Skeletal muscle tissue (tissue), 5 donors: ENCODE measurements around the gene PRKAG1. TPM values are rescaled to one million over a fixed set of nuclear protein-coding genes. Genes with fewer than 3 reads are reported as not detected.

ENCODE experiments used
- H3K27ac ChIP-seq: one replicate; pipeline ENCODE4 v1.7.0; 2013; ENCODE audit warnings: mild to moderate bottlenecking, low read depth, low read length, inconsistent platforms
- H3K27me3 ChIP-seq, 3 donors: one replicate each; pipeline ENCODE4 v1.7.0; 2013; ENCODE audit warnings: low read length in 3 of 3; ENCODE audit not compliant: control insufficient read depth in 3 of 3, insufficient read depth in 3 of 3
- H3K36me3 ChIP-seq, 3 donors: one replicate each; pipeline ENCODE4 v1.7.0; 2013; ENCODE audit warnings: low read length in 3 of 3; ENCODE audit not compliant: control insufficient read depth in 3 of 3, insufficient read depth in 3 of 3
- H3K4me1 ChIP-seq, 3 donors: one replicate each; pipeline ENCODE4 v1.7.0; 2013; ENCODE audit warnings: low read length in 3 of 3, mild to moderate bottlenecking in 3 of 3; ENCODE audit not compliant: control insufficient read depth in 3 of 3, insufficient read depth in 3 of 3
- H3K4me3 ChIP-seq, 3 donors: one replicate each; pipeline ENCODE4 v1.7.0; 2013; ENCODE audit warnings: low read length in 3 of 3
- H3K9ac ChIP-seq, 3 donors: one replicate each; pipeline ENCODE4 v1.7.0; 2013; ENCODE audit warnings: low read length in 3 of 3, mild to moderate bottlenecking in 3 of 3, moderate library complexity in 2 of 3, low read depth in 1 of 3
- H3K9me3 ChIP-seq, 3 donors: one replicate each; pipeline ENCODE4 v1.7.0; 2013; ENCODE audit warnings: low read length in 3 of 3; ENCODE audit not compliant: control insufficient read depth in 3 of 3
- small RNA-seq: library from RNA; depleted of rRNA; stranded (forward); fragments of <200 nt; gene quantifications from one replicate; pipeline ENCODE3, GENCODE V24; 2014
- total RNA-seq: library from RNA; depleted of rRNA; stranded (reverse); fragments of >200 nt; gene quantifications from one replicate; pipeline ENCODE4 v1.2.3, GENCODE V29; 2014
- donor health status: Osteomylitis.

Gene PRKAG1
- total RNA-seq, 1 donor from 2014 or later, result 41.8 TPM

GRCh38 chr12:48957141-48958048 lies 61.2 kb downstream of the PRKAG1 start, which contains the start of gene ARF3:
ARF3 (minus strand) TSS chr12:48957487; CDS start chr12:48941095, 16,392 bp downstream.
- peak within 1 kb of the TSS; percentile 88 to 94 (median 91) for H3K4me3 ChIP-seq
- H3K9me3 ChIP-seq, result no peaks in the 10 kb centered on the region
- H3K27ac ChIP-seq, result peak within 1 kb of the TSS; percentile 83
- peak within 1 kb of the TSS; percentile 79 to 90 (median 90) for H3K9ac ChIP-seq
- peaks cover 0 to 4% (median 3%) of the 10 kb centered on the region in 3 donors for H3K36me3 ChIP-seq
- H3K27me3 ChIP-seq, result peaks cover 0 to 7% (median 6%) of the 10 kb centered on the region in 3 donors
- H3K4me1 ChIP-seq, result peaks cover 15 to 27% (median 15%) of the 10 kb centered on the region in 3 donors

GRCh38 chr12:48956279-48957140 lies 62.1 kb downstream of the PRKAG1 start:
- peak overlapping the region; percentile 83 for H3K27ac ChIP-seq
- H3K4me1 ChIP-seq, result peaks cover 15 to 27% (median 15%) of the 10 kb centered on the region in 3 donors
- peak overlapping the region; percentile 79 to 90 (median 90) for H3K9ac ChIP-seq
- peaks cover 0 to 7% (median 6%) of the 10 kb centered on the region in 3 donors for H3K27me3 ChIP-seq
- no peaks in the 10 kb centered on the region for H3K9me3 ChIP-seq
- peaks cover 0 to 5% (median 3%) of the 10 kb centered on the region in 3 donors for H3K36me3 ChIP-seq
- H3K4me3 ChIP-seq, result peak overlapping the region; percentile 88 to 94 (median 91)

- peak overlapping the region; percentile 83 for H3K27ac ChIP-seq
Observed at GRCh38 chr12:48954841-48955501, 63.6 kb downstream of the PRKAG1 start.

GRCh38 chr12:48954061-48954460 lies 64.5 kb downstream of the PRKAG1 start:
- H3K27ac ChIP-seq, result no peak overlapping the region
- no peak overlapping the region for H3K4me3 ChIP-seq
- H3K9ac ChIP-seq, result no peak overlapping the region
- H3K4me1 ChIP-seq, result peaks cover 15 to 27% (median 15%) of the 10 kb centered on the region in 3 donors
- peaks cover 0 to 5% (median 3%) of the 10 kb centered on the region in 3 donors for H3K36me3 ChIP-seq
- H3K9me3 ChIP-seq, result no peaks in the 10 kb centered on the region
- H3K27me3 ChIP-seq, result no peaks in the 10 kb centered on the region

More at GRCh38 chr12:48954841-48955501, 63.6 kb downstream of the PRKAG1 start:
- H3K4me3 ChIP-seq, result no peak overlapping the region
- H3K27me3 ChIP-seq, result no peaks in the 10 kb centered on the region
- H3K4me1 ChIP-seq, result peaks cover 15 to 27% (median 15%) of the 10 kb centered on the region in 3 donors
- H3K9me3 ChIP-seq, result no peaks in the 10 kb centered on the region
- peaks cover 0 to 5% (median 3%) of the 10 kb centered on the region in 3 donors for H3K36me3 ChIP-seq
- no peak overlapping the region for H3K9ac ChIP-seq

- no peak overlapping the region for H3K4me3 ChIP-seq
- H3K9ac ChIP-seq, result no peak overlapping the region
- H3K36me3 ChIP-seq, result peaks cover 0 to 5% (median 3%) of the 10 kb centered on the region in 3 donors
- no peak overlapping the region for H3K27ac ChIP-seq
- H3K9me3 ChIP-seq, result no peaks in the 10 kb centered on the region
- no peaks in the 10 kb centered on the region for H3K27me3 ChIP-seq
- H3K4me1 ChIP-seq, result peaks cover 10 to 19% (median 11%) of the 10 kb centered on the region in 3 donors
Observed at GRCh38 chr12:48952691-48953090, 65.9 kb downstream of the PRKAG1 start.

Small RNAs within 50 kb of the gene (small RNA-seq; reads per million reads assigned to genes)
- gene RNU6-940P, result not detected

Other genes starting within 250 kb of the PRKAG1 start
- gene ADCY6, start 229.7 kb downstream of the PRKAG1 start, total RNA-seq, result 37.6 TPM
- 4.2 TPM for gene CACNB3, start 200.3 kb downstream of the PRKAG1 start, total RNA-seq
- gene DDX23, start 166.6 kb downstream of the PRKAG1 start, total RNA-seq, result 56.9 TPM
- gene RND1, start 152.9 kb downstream of the PRKAG1 start, total RNA-seq, result under 0.01 TPM
- 5.7 TPM for gene FKBP11, start 93.3 kb downstream of the PRKAG1 start, total RNA-seq
- gene ARF3, start 61.3 kb downstream of the PRKAG1 start, total RNA-seq, result 19.8 TPM
- gene WNT10B, start 47.0 kb downstream of the PRKAG1 start, total RNA-seq, result 0.52 TPM
- not detected for gene WNT1, start 40.5 kb downstream of the PRKAG1 start, total RNA-seq
- 18.8 TPM for gene DDN, start 19.4 kb downstream of the PRKAG1 start, total RNA-seq
- gene KMT2D, start 42.0 kb upstream of the PRKAG1 start, total RNA-seq, result 26.1 TPM
- 0.52 TPM for gene RHEBL1, start 51.2 kb upstream of the PRKAG1 start, total RNA-seq
- gene DHH, start 76.0 kb upstream of the PRKAG1 start, total RNA-seq, result 1.6 TPM
- gene LMBR1L, start 92.1 kb upstream of the PRKAG1 start, total RNA-seq, result 21.4 TPM
- 674 TPM for gene TUBA1B, start 112.6 kb upstream of the PRKAG1 start, total RNA-seq
- gene TUBA1A, start 170.3 kb upstream of the PRKAG1 start, total RNA-seq, result 942 TPM
- gene TUBA1C, start 246.3 kb upstream of the PRKAG1 start, total RNA-seq, result 34.4 TPM